Glomerular visceral epithelial cell (primary cell): Measurements from ENCODE around the gene SERPINI2.

Source experiments
- DNase-seq: peaks from one replicate; pipeline ENCODE4 v3.0.0-alpha.2; 2016; ENCODE audit errors: extremely low spot score

The SERPINI2 gene

GRCh38 chr3:167473863-167474262, at the start of gene SERPINI2:
Gene SERPINI2 (minus strand): TSS chr3:167474042. CDS start chr3:167471834, 2,208 bp downstream.
- DNase-seq = no peak

- no peak for DNase-seq
Measured at GRCh38 chr3:167521006-167521355, 47.1 kb upstream of the SERPINI2 start.

GRCh38 chr3:167520266-167521005, 46.6 kb upstream of the SERPINI2 start:
- no peak for DNase-seq

- no peak for DNase-seq
Measured at GRCh38 chr3:167507954-167508353, 34.1 kb upstream of the SERPINI2 start.

GRCh38 chr3:167502401-167502800, 28.6 kb upstream of the SERPINI2 start:
- DNase-seq = no peak

- DNase-seq = no peak
Measured at GRCh38 chr3:167501941-167502340, 28.1 kb upstream of the SERPINI2 start.

GRCh38 chr3:167497903-167498302, 24.1 kb upstream of the SERPINI2 start:
- no peak for DNase-seq

- no peak for DNase-seq
Measured at GRCh38 chr3:167493244-167493643, 19.4 kb upstream of the SERPINI2 start.

- DNase-seq = no peak
Measured at GRCh38 chr3:167491621-167492020, 17.8 kb upstream of the SERPINI2 start.

GRCh38 chr3:167489571-167489970, 15.7 kb upstream of the SERPINI2 start:
- no peak for DNase-seq

GRCh38 chr3:167487556-167487955, 13.7 kb upstream of the SERPINI2 start:
- no peak for DNase-seq

- DNase-seq = no peak
Measured at GRCh38 chr3:167484551-167484950, 10.7 kb upstream of the SERPINI2 start.

- DNase-seq = no peak
Measured at GRCh38 chr3:167483708-167484475, 10.1 kb upstream of the SERPINI2 start.

- DNase-seq = no peak
Measured at GRCh38 chr3:167481164-167481563, 7.3 kb upstream of the SERPINI2 start.

GRCh38 chr3:167480748-167481147, 6.9 kb upstream of the SERPINI2 start:
- no peak for DNase-seq

- no peak for DNase-seq
Measured at GRCh38 chr3:167469381-167469780, 4.5 kb downstream of the SERPINI2 start.

GRCh38 chr3:167467848-167468611, 5.8 kb downstream of the SERPINI2 start:
- DNase-seq = no peak

GRCh38 chr3:167466966-167467365, 6.9 kb downstream of the SERPINI2 start:
- no peak for DNase-seq

- DNase-seq = no peak
Measured at GRCh38 chr3:167456157-167456799, 17.6 kb downstream of the SERPINI2 start.

- DNase-seq = no peak
Measured at GRCh38 chr3:167453815-167454214, 20.0 kb downstream of the SERPINI2 start.

GRCh38 chr3:167451282-167451681, 22.6 kb downstream of the SERPINI2 start:
- DNase-seq = no peak

- no peak for DNase-seq
Measured at GRCh38 chr3:167450675-167451074, 23.2 kb downstream of the SERPINI2 start.
